Measurements from ENCODE around the gene ARL15.

Gene ARL15

DNA sequence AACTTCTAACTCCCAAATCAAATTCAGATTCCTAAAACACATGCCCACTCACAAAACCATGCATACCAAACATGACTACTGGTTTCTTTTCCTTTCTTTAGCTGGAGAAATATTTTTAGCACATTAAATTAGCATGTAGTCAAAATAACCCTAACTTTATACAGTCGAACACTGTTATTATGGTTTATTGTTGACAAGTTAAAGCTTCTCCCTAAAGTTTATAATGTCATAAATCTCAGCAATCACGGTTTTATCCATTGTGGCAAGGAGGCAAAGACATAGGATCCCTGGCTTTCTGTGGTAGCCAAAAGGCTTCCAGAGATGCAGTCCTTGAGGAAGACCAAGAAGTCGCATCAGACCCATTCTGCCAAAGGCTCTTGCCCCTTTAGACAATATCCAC lies 27.5 kb downstream of the ARL15 start:
- TF ChIP-seq ZNF274 (IDR thresholded peaks at IDR 0.05; ENCODE audit: low read depth, low read length): no peak
- no peak overlapping the region for H3K4me3 ChIP-seq (ENCODE audit: low read length)

DNA sequence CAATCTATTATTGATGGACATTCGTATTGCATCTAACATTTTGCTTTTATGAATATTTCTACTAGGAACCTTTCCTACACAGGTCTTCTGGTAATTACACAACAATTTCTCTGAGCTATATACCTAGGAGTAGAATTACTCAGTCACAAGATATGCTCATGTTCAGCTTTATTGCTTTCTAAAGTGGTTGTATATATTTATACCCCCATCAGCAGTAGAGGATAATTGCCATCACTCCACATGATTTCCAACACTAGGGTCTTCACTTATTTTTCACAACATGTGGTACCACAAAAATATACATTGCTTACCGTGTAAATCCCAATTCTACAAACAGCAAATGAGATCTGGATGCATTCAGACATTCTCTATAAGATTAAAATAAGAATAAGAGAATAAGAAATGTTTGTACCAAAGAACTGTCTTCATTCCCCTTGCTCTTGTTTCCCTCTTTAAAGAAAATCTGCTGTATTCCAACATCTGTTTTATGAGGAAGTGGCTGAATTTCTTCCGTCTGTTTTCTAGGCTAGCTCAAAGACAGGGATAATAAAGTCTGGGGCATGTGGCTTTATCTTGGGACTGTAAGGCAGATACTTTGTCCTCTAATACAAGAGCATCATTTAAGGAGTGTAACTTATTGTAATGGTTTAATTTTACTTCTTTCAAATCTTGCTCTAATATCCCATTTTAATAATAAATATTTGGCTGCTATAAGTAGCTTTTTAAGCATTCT lies 28.2 kb downstream of the ARL15 start:
- no peak for TF ChIP-seq ZNF274 (IDR thresholded peaks at IDR 0.05; ENCODE audit: low read depth, low read length)
- H3K4me3 ChIP-seq (ENCODE audit: low read length): no peak overlapping the region

DNA sequence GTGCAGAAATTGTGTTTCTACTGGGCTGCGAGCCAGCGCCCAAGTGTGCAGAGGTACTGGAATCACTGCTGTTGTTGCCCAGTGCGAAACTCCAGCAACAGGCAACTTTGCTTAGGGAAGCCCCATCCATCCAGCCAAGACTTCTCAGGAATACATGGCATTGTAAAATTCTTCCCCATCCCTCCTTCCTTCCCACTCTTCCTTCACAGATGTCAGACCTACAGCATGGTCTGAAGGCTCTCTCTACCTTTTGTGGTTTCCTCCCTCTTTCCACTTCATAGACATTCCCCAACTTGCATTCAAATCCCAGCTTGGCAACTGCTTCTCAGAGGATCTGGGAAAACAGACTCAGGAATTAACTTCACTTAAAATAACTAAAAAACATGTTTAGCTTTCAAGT lies 30.4 kb downstream of the ARL15 start:
- H3K4me3 ChIP-seq (ENCODE audit: low read length): no peak overlapping the region
- TF ChIP-seq ZNF274 (IDR thresholded peaks at IDR 0.05; ENCODE audit: low read depth, low read length): no peak

DNA sequence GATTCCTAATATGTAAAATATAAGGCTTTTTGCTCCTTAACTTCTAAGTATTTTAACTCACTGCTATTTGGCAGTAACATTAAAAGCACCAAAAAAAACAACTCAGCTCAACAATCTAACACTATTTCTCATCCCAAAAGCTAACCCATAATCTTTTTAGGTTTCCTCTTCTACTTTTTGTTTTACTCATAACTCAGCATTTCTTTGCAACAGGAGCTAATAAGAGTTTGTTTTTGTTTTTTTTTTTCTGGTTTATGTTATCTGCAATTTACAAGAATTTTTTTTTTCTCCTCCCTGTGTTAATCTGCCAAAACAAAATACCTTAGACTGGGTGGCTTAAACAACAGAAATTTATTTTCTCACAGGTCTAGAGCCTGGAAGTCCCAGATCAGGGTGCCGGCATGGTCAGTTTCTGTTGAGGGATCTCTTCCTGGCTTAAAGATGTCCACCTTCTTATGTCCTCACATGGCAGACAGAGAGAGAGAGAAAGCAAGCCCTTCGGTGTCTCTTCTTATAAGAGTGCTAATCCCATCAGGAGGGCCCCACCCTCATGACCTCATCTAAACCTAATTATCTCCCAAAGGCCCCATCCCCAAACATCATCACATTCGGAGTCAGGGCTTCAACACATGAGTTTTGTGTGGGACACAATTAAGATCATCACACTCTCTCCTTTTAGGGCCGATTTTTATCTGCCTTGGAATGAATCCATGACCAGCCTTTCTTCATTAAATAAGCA lies 31.2 kb downstream of the ARL15 start:
- TF ChIP-seq ZNF274 (IDR thresholded peaks at IDR 0.05; ENCODE audit: low read depth, low read length): no peak
- no peak overlapping the region for H3K4me3 ChIP-seq (ENCODE audit: low read length)

DNA sequence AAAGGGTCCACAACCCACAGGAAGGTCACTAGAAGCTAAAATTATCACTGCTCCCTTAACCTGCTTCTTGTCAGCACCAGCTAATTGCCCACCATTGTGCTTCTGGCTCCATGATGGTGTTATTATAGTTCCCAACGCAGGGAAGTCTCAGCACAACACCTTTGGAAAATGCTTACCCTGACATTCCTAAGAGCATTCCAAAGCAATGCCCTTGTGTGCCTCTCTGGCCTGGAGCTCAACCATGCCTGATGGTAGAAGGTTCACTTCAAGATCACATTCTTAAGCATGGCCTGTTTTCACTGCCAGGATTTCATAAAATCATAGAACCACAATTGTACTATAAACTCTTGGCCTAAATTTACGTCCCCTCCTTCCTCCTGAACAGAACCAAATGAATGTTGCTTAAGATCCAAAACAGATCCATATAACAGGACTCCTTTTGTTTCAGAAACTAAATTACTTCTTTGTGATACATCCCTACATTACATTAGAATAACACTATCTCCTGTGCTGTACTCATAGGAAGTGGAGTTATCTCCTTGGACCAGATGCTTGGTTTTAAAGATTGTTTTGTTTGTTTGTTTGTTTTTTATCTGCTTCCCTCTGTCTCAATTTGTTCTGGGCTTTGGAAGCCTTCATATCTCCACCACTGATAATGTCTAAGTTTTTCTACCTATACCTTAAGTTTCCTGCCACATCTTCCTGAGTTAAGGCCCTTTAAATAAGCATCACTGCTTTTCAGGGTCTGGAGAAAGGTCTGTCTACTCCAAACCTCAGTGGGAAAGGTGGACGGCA lies 32.1 kb downstream of the ARL15 start:
- no peak for TF ChIP-seq ZNF274 (IDR thresholded peaks at IDR 0.05; ENCODE audit: low read depth, low read length)

DNA sequence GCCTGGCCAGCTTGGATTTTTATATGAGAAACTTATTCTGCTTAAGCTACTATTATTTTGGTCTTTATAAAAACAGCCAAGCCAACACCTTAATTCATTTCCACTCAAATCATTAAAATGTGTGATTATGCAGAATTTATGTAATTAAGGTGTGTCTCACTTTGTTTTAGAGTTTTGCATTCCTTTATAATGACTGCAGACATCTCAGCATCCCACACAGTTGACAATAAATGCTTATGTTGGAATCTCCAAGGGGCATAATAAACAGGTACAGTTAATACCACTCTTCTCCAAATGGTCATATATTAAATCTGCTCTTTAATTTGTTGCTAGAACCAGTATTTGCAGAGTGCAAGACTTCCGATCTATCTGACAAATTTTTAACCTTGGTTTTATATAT lies 34.3 kb downstream of the ARL15 start:
- no peak overlapping the region for H3K4me3 ChIP-seq (ENCODE audit: low read length)
- TF ChIP-seq ZNF274 (IDR thresholded peaks at IDR 0.05; ENCODE audit: low read depth, low read length): no peak

More for the DNA sequence above, 32.1 kb downstream of the ARL15 start:
- H3K4me3 ChIP-seq (ENCODE audit: low read length): no peak overlapping the region

DNA sequence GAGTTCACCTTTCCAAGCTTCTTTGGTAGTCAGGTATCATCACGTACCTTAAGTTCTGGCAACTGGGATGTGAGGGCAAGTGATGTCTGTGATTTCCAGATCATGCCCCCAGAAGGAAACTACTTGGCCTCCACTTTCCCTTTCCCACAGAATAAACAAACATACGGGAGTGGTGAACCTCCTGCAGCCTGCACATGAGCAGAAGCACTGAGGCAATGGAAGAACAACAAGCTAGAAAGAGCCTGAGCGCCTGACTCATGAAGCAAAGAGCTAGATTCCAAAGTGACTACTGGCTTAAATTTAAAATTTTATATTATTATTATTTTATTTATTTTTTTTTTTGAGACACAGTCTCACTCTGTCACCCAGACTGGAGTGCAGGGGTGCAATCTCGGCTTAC lies 35.0 kb downstream of the ARL15 start:
- H3K4me3 ChIP-seq (ENCODE audit: low read length): no peak overlapping the region
- TF ChIP-seq ZNF274 (IDR thresholded peaks at IDR 0.05; ENCODE audit: low read depth, low read length): no peak

DNA sequence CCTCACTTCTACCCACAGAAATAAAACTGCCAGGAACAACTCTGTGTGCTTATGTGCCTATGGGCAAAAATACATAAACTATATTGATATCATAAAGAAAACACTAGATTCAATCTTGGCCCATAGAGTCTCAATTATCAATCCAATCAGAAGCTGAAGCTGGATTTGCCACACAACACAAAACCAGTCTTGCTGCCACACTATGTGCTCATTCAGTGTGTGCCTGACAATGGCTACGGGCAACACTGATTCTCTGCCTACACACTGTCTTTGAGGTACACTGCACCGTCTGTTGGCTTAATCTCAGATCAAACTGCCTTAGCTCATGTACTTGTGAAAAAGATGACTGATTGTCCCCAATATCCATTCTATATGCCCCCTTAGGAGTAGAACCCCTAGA lies 35.4 kb downstream of the ARL15 start:
- H3K4me3 ChIP-seq (ENCODE audit: low read length): no peak overlapping the region
- no peak for TF ChIP-seq ZNF274 (IDR thresholded peaks at IDR 0.05; ENCODE audit: low read depth, low read length)

DNA sequence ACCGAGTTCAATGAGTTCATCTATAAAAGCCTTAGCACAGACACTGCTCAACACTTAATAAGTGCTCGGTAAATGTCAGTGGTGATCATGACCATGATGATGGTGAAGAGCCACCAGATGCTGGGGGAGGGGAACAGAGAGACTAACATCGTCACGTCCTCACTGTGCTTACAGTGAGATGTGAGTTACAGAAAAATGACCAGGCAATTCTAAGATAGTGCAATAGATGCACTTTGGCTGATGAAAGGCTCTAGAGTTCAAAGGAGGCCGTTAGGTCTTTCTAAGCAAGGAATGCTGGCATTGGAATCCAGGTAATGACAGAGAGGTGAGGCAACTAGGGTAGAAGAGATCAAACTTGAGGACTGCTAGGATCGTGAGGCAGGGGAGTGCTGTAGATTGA lies 36.7 kb downstream of the ARL15 start:
- no peak overlapping the region for H3K4me3 ChIP-seq (ENCODE audit: low read length)
- no peak for TF ChIP-seq ZNF274 (IDR thresholded peaks at IDR 0.05; ENCODE audit: low read depth, low read length)

DNA sequence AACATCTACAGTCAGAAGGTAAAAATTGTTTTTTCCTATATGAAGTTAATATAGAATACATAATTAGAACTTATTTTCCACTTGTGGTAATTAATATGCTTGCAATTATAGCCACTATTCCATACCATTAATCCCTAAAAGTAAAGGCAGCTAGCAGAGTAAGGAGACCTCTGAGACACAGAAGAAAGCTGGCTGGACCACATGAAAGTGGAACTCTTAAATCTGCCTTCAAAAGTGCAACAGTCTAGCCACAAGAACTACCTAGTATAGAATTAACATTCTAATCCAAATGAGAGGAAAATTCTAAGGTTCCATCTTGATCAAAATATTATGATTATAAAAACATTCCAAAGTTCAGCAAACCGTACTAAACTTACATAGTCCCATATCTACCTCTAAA lies 37.6 kb downstream of the ARL15 start:
- no peak overlapping the region for H3K4me3 ChIP-seq (ENCODE audit: low read length)
- TF ChIP-seq ZNF274 (IDR thresholded peaks at IDR 0.05; ENCODE audit: low read depth, low read length): no peak

DNA sequence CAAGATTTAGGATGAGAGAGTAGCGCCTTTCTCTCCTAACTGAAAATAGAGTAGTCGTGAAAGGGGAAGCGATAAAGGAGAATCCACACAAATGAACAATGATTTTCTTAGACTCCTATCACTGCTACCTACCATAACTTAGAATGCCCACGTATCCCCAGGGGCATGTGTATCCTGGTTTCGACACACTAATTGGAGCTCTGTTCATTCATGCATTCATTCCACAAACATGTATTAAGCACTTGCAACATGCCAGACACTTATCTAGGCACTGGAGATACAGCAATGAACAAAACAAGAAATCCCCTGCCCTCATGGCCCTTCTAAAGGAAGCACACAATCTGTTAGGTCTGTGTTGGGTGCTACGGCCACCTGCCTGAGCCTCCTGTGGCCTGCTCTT lies 40.0 kb downstream of the ARL15 start:
- TF ChIP-seq ZNF274 (IDR thresholded peaks at IDR 0.05; ENCODE audit: low read depth, low read length): no peak
- no peak overlapping the region for H3K4me3 ChIP-seq (ENCODE audit: low read length)

DNA sequence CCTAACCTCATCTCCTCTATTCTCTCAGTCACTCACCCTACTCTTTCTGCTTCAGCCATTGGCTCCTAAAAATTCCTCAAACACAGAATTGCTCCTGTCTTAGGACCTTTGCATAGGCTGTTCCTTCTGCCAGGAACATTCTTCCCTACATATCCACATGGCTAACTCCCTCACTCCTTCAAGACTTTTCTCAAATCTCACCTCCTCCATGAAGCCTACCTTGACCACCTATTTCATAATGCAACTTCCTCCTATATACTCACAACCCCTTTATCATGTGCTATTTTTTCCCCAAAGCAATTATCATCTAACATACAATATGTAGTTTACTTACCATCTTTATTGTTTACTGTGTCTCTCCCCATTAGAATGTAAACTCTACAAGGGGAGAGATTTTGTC lies 45.8 kb downstream of the ARL15 start:
- no peak overlapping the region for H3K4me3 ChIP-seq (ENCODE audit: low read length)
- TF ChIP-seq ZNF274 (IDR thresholded peaks at IDR 0.05; ENCODE audit: low read depth, low read length): no peak

DNA sequence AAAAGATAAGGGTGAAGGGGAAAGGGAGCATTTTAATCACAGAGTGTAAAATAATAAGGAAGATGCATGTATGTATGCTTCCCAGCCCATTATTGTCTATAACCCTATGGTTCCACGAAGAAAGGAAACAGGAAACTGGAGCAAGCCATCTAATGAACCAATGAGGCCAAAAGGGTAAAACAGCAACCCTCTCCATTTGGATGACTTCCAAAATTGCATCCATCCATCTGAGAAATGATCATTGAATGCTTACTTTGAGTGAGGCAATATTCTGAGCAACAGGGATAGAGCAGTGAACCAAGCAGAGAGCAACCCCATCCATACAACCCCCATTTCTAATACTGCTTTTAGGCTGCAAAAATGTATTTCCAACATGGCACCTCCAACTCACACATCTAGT lies 46.9 kb downstream of the ARL15 start:
- no peak overlapping the region for H3K4me3 ChIP-seq (ENCODE audit: low read length)
- no peak for TF ChIP-seq ZNF274 (IDR thresholded peaks at IDR 0.05; ENCODE audit: low read depth, low read length)

DNA sequence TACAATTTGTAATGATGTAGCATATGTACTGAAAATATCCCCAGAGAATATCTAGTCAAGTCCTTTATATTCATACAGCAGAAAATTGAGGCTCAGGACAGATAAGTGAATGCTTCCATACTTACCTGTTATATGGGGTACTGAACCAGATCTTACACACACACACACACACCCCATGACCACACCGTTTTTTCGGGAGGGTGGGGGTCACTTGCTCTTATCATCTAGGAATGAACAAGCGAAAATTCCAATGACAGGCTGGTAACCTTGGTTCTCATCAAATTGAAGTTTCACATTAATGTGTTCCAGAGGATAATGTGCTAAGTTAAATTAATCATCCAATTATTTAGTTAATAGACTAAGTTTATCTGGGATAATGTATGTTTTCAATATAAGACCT lies 48.8 kb downstream of the ARL15 start:
- TF ChIP-seq ZNF274 (IDR thresholded peaks at IDR 0.05; ENCODE audit: low read depth, low read length): no peak
- H3K4me3 ChIP-seq (ENCODE audit: low read length): no peak overlapping the region

DNA sequence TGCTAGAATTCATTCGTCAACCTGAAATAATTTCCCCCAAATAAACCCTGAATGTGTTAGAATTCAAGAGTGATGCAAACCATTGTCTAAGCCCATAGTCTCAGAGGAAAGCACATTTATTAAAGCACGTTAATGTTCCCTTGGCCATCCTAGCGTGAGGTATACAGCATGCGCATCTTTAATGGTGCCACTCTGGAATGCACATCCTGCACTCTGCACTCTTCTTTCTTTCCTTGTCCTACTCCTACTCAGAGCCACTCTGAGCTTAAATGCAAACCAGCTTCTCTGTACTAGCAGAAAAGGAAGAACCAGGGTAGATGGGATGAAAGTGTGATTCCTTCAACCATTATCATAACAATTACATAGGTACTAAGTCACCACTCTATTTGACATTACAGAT lies 50.4 kb downstream of the ARL15 start:
- no peak for TF ChIP-seq ZNF274 (IDR thresholded peaks at IDR 0.05; ENCODE audit: low read depth, low read length)
- no peak overlapping the region for H3K4me3 ChIP-seq (ENCODE audit: low read length)
